GM19455 (cell line): Measurements from ENCODE around the gene WHRN.

Experiments used
- ATAC-seq: cut with Tn5 transposase; IDR thresholded peaks from one replicate; pipeline ENCODE4 v1.9.1; 2021; ENCODE audit not compliant: unreplicated experiment

Gene WHRN

DNA sequence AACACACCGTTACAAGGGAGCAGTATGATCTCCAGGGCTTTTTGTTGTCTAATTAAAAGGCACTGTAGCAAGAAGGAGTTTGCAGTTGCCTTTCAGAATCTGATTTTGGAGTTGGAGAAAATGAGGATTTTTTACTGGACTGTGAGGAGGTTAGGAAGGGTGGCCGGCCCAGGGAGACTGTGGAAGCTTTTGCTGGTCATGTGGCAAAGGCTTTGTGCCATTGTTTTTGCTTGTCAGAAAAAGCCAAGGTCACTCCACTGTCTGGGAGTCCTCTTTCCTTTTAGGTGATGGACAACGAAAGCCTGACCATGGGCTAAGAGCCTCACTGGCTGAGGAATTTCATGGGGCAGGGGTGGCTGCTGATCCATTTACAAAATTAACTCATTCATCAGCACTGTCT lies 10.3 kb upstream of the WHRN start:
- no peak for ATAC-seq

DNA sequence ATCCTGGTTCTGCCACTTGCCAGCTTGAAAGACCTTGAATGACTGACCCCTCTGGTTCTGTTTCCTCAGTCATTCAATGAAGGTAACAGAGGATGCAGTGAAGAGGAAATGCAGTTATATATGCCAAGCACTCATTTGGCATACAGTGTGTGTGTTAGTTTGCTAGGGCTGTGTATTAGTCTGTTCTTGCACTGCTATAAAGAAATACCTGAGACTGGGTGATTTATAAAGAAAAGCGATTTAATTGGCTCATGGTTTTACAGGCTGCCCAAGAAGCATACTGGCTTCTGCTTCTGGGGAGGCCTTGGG lies 8.6 kb upstream of the WHRN start:
- ATAC-seq: no peak

DNA sequence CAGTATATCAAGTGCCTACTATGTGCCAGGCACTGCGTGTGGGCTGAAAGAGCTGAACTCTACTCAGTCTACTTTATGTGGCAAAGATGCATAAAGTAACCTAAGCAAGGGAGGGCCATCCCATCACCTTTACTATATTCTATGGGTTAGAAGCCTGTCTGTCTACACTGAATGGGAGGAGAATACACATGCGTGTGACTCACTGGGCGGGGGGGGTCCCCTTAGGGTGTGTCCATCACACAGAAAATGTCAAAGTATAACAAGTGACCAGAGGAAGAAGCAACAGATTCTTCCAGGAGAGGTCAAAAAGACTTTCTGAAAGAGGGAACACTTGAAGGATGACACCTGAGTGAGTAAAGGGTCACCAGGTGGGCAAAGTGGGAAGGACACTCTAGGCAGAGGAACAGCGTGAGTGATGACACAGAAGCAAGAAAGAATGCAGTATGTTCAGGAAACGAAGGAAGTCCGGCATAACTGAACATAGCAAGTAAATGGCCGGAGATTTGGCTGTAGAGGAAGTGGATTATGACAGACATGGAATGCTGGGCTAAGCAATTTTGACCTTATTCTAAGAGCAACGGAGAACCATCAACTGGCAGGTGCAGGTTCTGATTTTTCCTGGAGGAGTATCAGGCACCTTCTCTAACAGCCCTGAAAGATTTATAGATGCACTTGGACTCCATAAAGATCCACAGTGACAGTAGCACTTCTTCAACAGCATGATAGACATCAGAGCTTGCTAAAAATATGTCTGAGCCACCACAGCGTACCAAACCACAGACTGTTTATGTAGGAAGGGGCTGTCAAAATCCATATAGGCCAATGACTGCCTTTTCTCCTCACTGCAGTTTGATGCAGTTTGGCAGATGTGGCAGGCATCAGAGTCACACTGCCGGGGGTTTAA lies 8.0 kb upstream of the WHRN start:
- no peak for ATAC-seq

DNA sequence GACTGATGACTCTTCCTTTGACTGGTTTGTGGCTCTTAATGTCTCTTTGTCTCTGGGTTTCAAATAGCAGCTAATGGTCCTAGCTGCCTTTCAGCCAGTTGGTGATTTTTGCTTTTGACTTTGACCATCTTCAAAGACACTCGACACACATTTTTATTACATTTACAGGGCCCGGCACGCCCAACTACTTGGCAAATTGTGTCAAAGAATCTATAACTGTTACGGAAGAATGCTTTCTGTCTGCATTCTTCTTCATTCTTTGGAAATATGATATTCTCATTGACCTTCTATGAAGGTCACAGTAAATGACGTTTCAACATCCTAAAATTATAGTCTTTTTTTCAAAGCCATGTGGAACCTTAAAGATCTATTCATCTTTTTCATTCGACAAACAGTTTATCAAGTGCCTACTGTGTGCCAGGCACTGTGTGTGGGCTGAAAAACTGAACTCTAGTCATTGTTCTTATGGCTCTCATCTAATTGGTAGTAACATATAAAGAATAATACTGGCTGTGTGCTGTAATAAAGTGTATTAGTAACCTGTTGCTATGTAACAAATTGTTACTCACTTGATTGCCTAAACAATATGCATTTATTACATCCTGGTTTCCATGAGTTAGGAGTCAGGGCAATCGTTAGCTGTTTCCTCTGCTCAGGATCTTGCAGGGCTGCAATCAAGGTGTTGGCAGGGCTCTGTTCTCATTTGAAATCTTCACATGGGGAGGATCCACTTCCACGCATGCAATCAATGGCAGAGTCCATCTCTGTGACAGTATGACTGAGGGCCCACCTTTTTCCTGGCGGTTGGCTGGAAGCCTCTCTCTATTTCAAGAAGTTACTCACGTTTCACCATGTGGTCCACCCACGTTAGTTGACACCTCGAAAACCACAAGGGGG lies 7.0 kb upstream of the WHRN start:
- ATAC-seq: no peak

DNA sequence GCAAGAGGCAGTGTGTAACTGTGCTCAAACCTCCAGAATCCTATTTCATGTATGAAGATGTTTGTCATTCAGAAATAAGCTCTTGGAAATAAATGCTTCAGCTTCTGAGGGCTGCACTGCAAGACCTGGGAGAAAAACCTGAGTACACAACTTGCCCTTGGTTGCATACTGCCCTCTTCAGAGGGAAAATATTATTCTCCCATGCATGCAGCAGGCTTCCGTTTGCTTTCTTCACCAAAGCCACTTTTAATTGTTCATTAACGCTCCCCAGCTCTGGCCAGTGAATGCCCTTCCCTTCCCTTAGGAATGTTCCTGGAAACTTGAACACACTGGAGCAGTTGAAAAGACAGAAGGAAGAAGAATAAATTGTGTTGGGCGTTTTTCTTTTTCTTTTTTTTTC lies 2.5 kb upstream of the WHRN start:
- ATAC-seq: no peak

DNA sequence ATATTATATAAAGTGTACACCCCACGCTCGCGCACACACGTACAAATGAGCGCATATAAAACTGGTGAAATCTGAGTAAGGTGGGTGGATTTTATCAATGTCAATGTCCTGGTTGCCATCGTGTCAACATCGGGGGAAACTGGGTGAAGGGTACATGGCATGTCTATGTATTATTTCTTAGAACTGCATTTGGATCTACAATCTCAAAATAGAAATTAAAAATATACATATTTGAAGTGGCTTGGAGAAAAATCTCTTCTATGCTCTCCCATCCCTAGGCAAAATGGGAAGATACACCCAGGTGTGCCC lies 763 bp upstream of the WHRN start:
- ATAC-seq: no peak

DNA sequence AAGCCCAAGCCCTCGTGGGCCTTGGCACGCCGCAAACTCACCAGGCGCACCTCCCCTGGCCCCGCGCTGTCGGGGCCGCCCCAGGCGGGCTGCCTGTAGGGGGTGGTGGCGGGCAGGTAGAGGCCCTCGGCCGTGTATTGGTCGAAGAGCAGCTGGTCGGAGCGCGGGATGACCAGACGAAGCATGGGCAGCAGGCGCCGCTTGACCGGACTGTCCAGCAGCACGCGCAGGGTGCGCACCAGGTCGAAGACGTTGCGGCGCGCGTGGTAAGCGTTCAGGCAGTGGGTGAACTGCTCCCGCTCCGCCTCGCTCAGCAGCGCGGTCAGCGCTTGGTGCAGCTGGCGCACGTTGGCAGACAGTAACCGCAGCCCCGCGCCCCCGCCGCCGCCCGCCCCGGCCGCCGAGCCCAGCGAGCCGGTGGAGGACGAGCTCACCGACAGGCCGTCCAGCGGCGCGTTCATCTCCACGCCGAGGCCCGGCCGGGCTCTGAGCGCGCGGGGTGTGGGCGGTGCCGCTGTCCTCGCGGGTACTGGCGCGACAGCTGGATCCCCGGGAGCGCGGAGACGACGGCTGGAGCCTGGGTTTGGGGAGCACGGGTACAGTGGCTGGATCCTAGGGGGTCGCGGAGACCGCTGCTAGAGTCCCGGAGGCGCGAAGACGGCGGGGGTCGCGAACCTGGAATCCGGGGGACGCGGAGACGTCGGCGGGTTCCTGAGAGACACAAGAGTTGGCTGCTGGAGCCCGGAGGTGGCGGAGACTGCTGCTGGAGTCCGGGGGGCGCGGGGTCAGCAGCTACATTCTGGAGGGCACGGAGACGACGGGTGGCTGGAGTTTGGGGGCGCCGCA lies 709 bp downstream of the WHRN start:
- ATAC-seq: no peak

DNA sequence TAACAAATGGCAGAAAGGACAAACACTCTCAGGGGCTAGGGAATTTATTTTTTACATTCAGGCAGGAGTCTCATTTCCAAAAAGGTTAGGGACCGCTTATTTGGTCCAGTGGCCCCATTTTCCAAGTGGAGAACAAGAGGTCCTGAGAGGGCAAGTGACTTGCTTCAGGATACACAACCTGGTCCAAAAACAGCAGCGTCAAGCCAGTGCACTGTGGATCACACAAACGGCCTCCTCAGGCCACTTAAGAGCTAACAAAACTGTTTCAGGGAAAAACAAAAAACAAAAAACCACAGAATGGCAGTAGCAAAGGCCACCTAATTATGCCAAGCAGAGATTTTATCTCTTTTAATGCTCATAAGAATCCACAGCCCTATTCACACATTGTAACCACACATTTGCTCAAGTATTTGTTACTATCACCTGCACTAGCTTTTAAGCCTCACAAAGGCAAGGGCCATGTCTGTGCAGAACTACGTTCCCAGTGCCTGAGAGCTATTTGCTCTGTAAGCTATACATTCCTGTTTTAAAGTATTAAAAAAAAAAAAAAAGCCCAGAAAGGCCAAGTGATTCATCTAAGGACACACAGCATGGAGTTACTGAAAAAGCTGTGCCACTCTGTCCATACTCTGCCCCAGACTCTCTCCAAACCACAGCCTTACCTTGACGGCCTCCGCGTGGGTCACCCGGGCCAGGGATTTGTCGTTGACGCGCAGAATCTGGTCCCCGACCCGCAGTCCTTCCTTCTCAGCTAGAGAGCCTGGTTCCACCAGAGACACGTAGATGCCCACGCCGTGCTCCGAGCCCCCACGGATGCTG lies 1.5 kb downstream of the WHRN start:
- no peak for ATAC-seq

DNA sequence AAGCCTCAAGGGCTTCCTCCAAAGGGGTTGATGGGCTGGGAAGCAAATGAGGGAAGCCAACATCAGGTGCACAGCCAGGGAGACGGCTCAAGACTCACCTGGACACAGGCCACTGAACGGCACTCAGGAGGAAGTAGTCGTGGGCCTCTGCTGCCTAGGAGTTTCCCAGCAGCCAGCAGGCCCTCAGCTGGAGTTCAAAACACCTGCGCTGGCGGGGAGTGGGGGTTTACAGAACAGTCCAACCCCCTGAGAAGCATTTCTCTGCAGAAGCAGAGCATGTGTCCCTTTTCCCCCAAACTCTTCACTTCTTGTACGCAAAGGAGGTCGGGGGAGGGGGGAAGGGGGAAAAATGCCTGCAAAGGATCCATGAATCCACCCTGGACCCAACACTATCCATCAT lies 2.3 kb downstream of the WHRN start:
- ATAC-seq: no peak

DNA sequence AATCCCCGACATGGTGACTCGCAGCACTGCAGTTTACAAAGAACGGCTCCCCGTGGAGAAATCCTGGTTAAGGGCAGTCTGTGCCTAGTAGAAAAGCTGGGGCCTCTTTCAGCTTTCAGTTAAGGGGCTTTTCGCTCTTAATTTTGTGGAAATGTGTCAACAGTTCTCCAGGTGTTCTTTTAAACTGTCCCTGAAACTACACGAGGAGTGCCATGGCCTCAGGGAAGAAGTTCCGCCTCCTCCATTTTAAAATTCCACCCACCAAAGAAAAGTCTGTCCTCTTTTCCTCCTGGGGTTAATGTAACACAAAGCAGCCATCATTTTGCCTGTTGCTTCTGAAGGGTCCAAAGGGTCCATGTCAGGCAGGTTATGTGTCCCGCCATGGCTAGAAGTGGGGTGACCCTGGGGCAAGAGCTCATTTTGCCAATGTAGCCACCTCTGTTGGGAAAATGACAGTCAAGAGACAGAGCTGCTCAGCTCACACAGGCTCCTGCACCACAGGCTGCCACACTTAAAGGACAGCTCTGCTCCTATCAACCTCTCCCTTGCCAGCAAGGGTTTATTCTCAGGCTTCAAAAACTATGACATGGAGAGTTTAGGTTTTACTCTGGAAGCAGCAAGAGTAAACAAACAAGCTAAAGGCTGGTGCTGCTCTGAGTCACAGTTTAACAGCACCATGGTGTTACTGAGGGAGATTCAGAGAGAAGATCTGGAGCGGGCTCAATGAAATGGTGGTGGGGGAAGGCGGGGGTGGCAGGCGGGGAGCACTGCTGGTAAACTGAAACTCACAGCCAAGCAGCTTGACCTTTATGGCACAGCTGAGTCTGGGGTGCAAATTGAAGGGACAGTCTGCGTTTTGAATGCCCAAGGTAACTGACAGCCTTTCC lies 3.2 kb downstream of the WHRN start:
- no peak for ATAC-seq

DNA sequence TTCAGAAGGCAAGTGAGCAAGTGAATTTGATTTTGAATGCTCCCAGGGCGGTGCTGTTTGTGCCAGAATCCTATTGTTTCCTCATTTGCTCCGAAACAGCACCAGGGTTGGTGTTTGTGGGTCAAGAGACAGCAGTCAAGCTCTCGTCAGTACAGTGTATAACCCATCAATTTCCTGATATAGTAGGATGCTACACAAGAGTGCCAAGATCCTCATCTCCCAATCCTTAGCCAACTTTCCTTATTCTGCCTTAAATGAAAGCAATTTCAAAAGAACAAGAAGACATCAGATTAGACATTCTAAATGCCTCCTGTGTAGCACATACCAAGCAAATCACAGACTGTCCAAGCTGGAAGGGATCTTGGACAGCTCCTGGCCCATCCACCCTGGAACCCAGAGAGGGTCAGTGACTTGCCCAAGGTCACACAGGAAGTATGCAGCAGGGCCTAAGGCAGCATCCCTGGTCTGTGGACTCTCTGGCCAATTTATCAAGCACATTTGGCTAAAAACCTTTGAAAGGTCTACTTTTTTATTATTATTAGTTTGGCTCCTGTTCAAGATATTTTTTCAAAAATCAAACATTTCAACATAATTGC lies 4.5 kb downstream of the WHRN start:
- no peak for ATAC-seq

DNA sequence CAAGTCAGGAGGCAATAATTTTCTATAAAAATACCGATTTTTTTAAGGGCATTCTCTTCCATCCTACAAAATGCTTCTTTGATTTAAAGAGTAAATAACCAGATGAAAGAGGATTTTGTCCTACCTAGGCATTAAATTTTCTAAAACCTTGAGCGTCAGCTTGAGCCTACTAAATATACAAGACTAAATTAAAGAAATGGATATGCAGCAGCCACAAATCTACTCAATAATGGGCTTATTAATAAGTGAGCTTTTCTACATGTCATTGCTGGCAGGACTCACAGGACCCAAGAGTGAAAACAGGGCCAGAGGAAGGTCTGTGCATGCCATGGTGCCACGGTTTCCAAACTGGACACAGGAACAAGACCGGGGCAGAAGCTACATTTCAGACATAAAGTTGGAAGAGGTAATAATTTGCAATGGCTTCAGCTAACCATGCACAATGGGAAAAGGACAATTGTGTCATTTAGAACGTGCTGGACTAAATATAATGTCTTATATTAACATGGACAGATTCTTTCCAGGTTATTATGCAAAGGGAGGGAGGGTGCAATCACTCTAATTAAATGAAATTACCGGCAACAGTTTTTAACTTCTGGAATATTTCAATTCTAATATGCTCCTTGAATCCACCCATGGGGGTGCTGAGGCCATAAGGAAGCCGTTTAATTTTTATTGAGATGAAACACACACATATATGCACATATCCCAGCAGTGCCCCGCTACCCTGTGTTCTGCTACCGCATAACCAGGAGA lies 5.2 kb downstream of the WHRN start:
- ATAC-seq: no peak

DNA sequence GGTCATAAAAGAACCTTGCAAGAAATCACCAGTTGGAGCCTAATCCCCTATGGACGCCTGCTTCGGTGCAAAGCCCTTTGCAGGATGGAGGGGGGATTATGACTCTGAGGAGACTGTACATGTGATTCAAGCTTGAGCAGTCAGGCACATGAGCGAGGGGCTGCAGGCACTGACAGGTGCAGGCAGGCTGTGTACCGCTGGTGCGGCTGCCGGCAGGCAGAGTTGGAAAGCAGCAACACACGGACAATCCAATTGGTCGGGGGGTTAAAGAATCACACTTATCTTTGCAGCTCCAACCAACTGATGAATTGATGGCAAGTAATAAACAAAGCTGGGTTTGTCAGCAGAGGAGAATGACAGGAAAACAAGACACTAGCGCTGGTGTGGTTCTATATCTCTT lies 5.7 kb downstream of the WHRN start:
- ATAC-seq: no peak

DNA sequence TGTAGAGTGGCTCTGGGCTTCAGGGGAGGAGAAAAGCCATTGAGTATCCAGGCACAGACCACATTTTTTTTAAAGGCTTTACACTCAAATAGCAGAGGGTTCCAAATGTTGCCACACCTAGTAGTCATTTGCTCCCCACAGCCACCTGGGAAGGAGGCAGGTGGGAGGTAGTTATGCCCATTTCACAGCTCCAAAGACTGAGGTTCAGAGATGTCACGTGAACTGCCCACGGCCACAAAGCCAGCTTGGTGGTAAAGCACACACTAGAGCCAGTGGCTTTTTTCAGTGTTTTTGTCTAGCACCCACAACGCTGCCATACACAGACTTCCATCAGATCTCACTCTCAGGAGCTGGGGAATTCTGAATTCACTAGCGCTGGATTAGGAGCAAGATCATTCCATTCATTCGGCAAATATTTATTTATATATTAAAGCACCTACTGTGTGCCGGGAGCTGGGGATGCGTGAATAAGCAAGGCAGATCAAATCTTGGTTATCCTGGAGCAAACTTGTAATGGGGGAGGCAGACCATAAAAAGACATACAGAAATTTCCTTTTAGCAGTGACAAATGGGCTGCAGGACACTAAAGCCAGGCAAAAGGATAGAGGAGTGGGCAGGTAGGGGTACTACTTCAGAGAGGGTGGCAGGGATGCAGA lies 7.4 kb downstream of the WHRN start:
- no peak for ATAC-seq

DNA sequence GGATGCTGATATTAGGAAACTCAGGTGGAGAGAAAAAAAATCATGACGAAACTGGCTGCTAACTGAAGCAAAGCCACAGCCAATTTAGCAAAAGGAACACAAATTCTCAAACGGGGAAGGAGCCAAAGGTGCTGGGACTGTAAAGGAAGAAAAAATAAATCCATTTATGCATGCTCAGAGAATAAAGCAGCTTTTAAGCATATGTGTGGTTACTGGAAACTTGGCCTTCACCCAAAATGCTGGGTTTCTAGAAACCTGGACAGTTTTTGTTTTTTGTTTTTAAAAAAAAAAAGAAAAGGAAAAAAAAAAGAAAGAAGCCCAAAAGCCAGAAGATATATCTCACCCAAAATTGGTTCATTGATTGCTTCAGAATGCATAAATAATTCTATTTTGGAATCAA lies 8.0 kb downstream of the WHRN start:
- ATAC-seq: no peak

DNA sequence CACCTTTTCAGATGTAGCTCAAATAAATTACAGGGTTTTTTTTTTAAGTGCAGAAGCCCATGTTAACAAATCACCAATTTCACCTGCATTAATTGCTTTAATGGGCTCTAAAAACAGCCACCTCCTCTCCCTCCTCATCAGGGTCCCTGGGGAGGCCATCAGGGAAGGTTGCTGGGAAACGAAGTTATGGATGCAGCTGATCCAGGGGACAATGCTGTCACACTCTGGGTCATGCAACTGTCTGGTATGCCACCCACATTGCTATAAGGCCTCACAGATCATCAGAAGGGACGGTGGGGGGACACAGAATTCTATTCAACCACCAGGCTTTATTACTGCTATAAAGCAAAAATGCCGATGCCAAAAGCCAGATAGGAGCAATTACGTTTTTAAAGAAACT lies 9.3 kb downstream of the WHRN start:
- ATAC-seq: no peak

DNA sequence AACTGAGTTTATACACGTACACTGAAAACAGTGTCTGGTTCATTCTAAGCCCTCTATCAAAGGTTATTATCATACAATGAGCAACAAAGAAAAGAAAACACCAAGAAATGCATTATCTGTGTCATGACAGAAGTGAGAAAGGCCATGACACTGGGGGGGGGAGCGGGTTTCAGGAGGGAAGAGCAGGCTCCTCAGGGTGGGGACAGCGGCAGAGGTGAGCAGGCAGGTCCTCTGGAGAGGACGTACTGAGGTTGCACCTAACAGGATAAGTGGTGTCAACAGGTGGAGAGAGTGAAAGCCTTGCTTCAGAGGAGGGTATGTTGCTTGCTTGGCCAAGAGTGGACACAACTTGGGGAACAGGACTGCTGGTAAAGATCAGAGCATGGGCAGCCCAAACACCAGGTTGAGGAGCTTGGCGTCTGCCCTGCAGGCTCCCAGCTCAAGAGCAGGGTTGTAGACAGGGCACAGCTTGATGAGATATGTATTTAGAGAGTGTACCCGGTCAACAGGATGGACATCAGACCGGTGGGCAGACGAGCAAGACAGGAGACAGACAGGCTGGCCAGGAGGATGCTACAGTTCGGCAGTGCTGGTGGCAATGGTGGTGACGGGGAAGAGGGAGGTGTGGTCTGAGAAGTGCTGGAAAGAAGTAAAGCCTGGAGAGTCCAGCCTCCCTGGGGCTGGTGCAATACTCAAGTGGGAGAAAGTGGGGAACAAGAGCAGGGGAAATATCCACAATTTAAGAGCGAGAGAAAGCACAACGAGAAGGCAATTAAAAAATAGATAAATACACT lies 10.3 kb downstream of the WHRN start:
- no peak for ATAC-seq
